IMR-90 (cell line): ENCODE results near the gene SYNPR. TPM values are rescaled to one million over a fixed set of nuclear protein-coding genes. Genes with fewer than 3 reads are reported as not detected.

ENCODE experiments used
- ATAC-seq: fragments of 200-7000 bp; cut with Tn5 transposase; 2 replicates; pipeline ENCODE4 v1.9.1; 2020; ENCODE audit warnings: low read depth, mild to moderate bottlenecking, moderate library complexity
- BruUV-seq: library from RNA; stranded (reverse); fragments of 400-500 nt; replicated peaks from 2 replicates; lab custom pipeline; 2021; lab: Mats Ljungman, UMichigan
- CTCF ChIA-PET: fragments of 300-600 bp; formaldehyde crosslinking; extraction: SDS; loops from one replicate; lab custom pipeline; 2021; ENCODE audit warnings: antibody characterized with exemption; lab: Yijun Ruan, JAX
- POLR2A ChIA-PET: fragments of 300-600 bp; sonication (Branson Sonifier 250); formaldehyde crosslinking; loops from one replicate; lab custom pipeline; 2022; ENCODE audit warnings: antibody characterized with exemption; ENCODE audit not compliant: unreplicated experiment; lab: Charles Lee
- DNase-seq: peaks from one replicate; pipeline ENCODE4 v3.0.0; 2013
- H2AFZ ChIP-seq: replicated peaks from 2 replicates; pipeline ENCODE3; 2013; ENCODE audit warnings: low read length, mild to moderate bottlenecking; ENCODE audit not compliant: poor library complexity
- H2AK5ac ChIP-seq: 2 replicates; pipeline ENCODE4 v1.6.1; 2013; ENCODE audit warnings: low read depth, low read length, inconsistent platforms
- H2AK9ac ChIP-seq: replicated peaks from 2 replicates; pipeline ENCODE3; 2013; ENCODE audit warnings: mild to moderate bottlenecking, low read depth, low read length, moderate library complexity; ENCODE audit not compliant: poor library complexity
- H2BK120ac ChIP-seq: 2 replicates; pipeline ENCODE4 v1.6.1; 2013; ENCODE audit warnings: low read depth, low read length, inconsistent platforms
- H2BK15ac ChIP-seq: 3 replicates; pipeline ENCODE4 v1.6.1; 2013; ENCODE audit warnings: low read depth, low read length, inconsistent platforms
- H2BK20ac ChIP-seq: 2 replicates; pipeline ENCODE4 v1.6.1; 2013; ENCODE audit warnings: low read depth, mild to moderate bottlenecking, inconsistent platforms, low read length, moderate library complexity
- H2BK5ac ChIP-seq: 2 replicates; pipeline ENCODE4 v1.6.1; 2013; ENCODE audit warnings: mild to moderate bottlenecking, low read depth, low read length, inconsistent platforms; ENCODE audit not compliant: poor library complexity, severe bottlenecking
- H3K14ac ChIP-seq: replicated peaks from 2 replicates; pipeline ENCODE4 v1.6.1; 2013; ENCODE audit warnings: low read depth, low read length, inconsistent platforms
- H3K18ac ChIP-seq: 2 replicates; pipeline ENCODE4 v1.6.1; 2013; ENCODE audit warnings: low read depth, low read length, control low read depth
- H3K23ac ChIP-seq: 2 replicates; pipeline ENCODE4 v1.6.1; 2013; ENCODE audit warnings: low read depth, low read length, inconsistent platforms
- H3K27ac ChIP-seq: 2 replicates; pipeline ENCODE4 v1.5.1; 2013; ENCODE audit warnings: mild to moderate bottlenecking, control low read depth, low read length; ENCODE audit not compliant: insufficient read depth
- H3K27me3 ChIP-seq: 2 replicates; pipeline ENCODE4 v1.6.1; 2013; ENCODE audit warnings: low read length; ENCODE audit not compliant: control insufficient read depth, insufficient read depth
- H3K36me3 ChIP-seq: 2 replicates; pipeline ENCODE4 v1.6.1; 2013; ENCODE audit warnings: low read length, mixed read lengths; ENCODE audit not compliant: control insufficient read depth, insufficient read depth
- H3K4ac ChIP-seq: 2 replicates; pipeline ENCODE4 v1.6.1; 2013; ENCODE audit warnings: low read depth, low read length, inconsistent platforms
- H3K4me1 ChIP-seq: 2 replicates; pipeline ENCODE4 v1.6.1; 2013; ENCODE audit warnings: low read length, mixed read lengths; ENCODE audit not compliant: control insufficient read depth, insufficient read depth
- H3K4me2 ChIP-seq: 2 replicates; pipeline ENCODE4 v1.6.1; 2013; ENCODE audit warnings: low read depth, mild to moderate bottlenecking, control low read depth, low read length, moderate library complexity
- H3K4me3 ChIP-seq: 2 replicates; pipeline ENCODE4 v1.5.1; 2013; ENCODE audit warnings: low read depth, mild to moderate bottlenecking, control low read depth, low read length, moderate library complexity; ENCODE audit not compliant: insufficient read depth
- H3K56ac ChIP-seq: 2 replicates; pipeline ENCODE4 v1.6.1; 2013; ENCODE audit warnings: low read length, inconsistent platforms; ENCODE audit not compliant: insufficient read depth; ENCODE audit errors: extremely low read depth
- H3K79me1 ChIP-seq, 2 experiments: 2 replicates each; pipeline ENCODE4 v1.6.1; 2013; ENCODE audit warnings: low read length in 2 of 2, inconsistent platforms in 1 of 2, low read depth in 1 of 2
- H3K9ac ChIP-seq: 2 replicates; pipeline ENCODE4 v1.6.1; 2013; ENCODE audit warnings: low read depth, low read length, control low read depth
- H3K9me1 ChIP-seq: 2 replicates; pipeline ENCODE4 v1.6.1; 2013; ENCODE audit warnings: low read length, inconsistent platforms; ENCODE audit not compliant: insufficient read depth
- H3K9me3 ChIP-seq: 2 replicates; pipeline ENCODE4 v1.6.1; 2013; ENCODE audit warnings: low read length; ENCODE audit not compliant: control insufficient read depth, insufficient read depth
- H4K20me1 ChIP-seq: 2 replicates; pipeline ENCODE4 v1.6.1; 2013; ENCODE audit warnings: low read length, inconsistent platforms; ENCODE audit not compliant: insufficient read depth
- H4K5ac ChIP-seq: 2 replicates; pipeline ENCODE4 v1.6.1; 2013; ENCODE audit warnings: mild to moderate bottlenecking, low read depth, low read length, control low read depth
- H4K8ac ChIP-seq, 2 experiments: 2 replicates each; pipeline ENCODE4 v1.6.1; 2013; ENCODE audit warnings: low read depth in 2 of 2, low read length in 2 of 2, control low read depth in 1 of 2, inconsistent platforms in 1 of 2
- H4K91ac ChIP-seq: 2 replicates; pipeline ENCODE4 v1.6.1; 2013; ENCODE audit warnings: low read depth, low read length, inconsistent platforms; ENCODE audit not compliant: insufficient read depth
- MAFK ChIP-seq: IDR thresholded peaks from 2 replicates; pipeline ENCODE4 v1.6.1; 2012; ENCODE audit warnings: low read depth, low read length, improper control_type of control experiment
- NFE2L2 ChIP-seq: fragments of 150-350 bp; IDR thresholded peaks from 2 replicates; pipeline ENCODE4 v1.6.1; 2016; ENCODE audit warnings: low read depth, mild to moderate bottlenecking, low read length
- SMC3 ChIP-seq: fragments of 150-350 bp; IDR thresholded peaks from 2 replicates; pipeline ENCODE4 v1.6.1; 2016; ENCODE audit warnings: low read depth, mild to moderate bottlenecking, antibody characterized with exemption, low read length, moderate library complexity
- WGBS, 2 experiments: methylation state at CpG; one replicate each; pipeline versions ENCODE4 v1.1.5 to v1.1.7; 2013; ENCODE audit warnings: missing lambda C conversion rate in 2 of 2; ENCODE audit not compliant: insufficient read length in 1 of 2; ENCODE audit errors: extremely low coverage in 2 of 2; 5-methylcytosine and 5-hydroxymethylcytosine counted together
- dilution Hi-C: fragments of 300-500 bp; cut with HindIII; formaldehyde crosslinking; loops from one replicate; pipeline ENCODE4 v1.14.3; 2018; ENCODE audit warnings: low sequenced_read_pairs; ENCODE audit not compliant: unreplicated experiment
- in situ Hi-C: fragments of 300-500 bp; cut with MboI; formaldehyde crosslinking; loops from 3 replicates; pipeline ENCODE4 v1.14.3; 2019; ENCODE audit warnings: low sequenced_read_pairs, inconsistent platforms, mixed read lengths
- intact Hi-C: fragments of 100-400 bp; cut with micrococcal nuclease; formaldehyde crosslinking; loops from 2 replicates; pipeline ENCODE4 v1.10.0; 2022
- polyA plus RNA-seq, 3 experiments: library from polyadenylated mRNA; depleted of rRNA; stranded (reverse); fragments of >200 nt; gene quantifications; 2 replicates each; pipeline ENCODE4 v1.2.3, GENCODE V29; 2012; ENCODE audit warnings: low replicate concordance in 1 of 3
- total RNA-seq: library from RNA; depleted of rRNA; stranded (reverse); fragments of >200 nt; gene quantifications from 2 replicates; pipeline ENCODE4 v1.2.3, GENCODE V29; 2012
- TF ChIP-seq, protein P1 (sequence below): conservative IDR thresholded peaks from 2 replicates; pipeline ENCODE4 v1.5.1; 2012; ENCODE audit warnings: mild to moderate bottlenecking, low read depth, low read length, improper control_type of control experiment

Gene SYNPR
- total and polyA plus RNA-seq, 2 of the 4 experiments (the other 2 are of a cell fraction) = not detected

DNA sequence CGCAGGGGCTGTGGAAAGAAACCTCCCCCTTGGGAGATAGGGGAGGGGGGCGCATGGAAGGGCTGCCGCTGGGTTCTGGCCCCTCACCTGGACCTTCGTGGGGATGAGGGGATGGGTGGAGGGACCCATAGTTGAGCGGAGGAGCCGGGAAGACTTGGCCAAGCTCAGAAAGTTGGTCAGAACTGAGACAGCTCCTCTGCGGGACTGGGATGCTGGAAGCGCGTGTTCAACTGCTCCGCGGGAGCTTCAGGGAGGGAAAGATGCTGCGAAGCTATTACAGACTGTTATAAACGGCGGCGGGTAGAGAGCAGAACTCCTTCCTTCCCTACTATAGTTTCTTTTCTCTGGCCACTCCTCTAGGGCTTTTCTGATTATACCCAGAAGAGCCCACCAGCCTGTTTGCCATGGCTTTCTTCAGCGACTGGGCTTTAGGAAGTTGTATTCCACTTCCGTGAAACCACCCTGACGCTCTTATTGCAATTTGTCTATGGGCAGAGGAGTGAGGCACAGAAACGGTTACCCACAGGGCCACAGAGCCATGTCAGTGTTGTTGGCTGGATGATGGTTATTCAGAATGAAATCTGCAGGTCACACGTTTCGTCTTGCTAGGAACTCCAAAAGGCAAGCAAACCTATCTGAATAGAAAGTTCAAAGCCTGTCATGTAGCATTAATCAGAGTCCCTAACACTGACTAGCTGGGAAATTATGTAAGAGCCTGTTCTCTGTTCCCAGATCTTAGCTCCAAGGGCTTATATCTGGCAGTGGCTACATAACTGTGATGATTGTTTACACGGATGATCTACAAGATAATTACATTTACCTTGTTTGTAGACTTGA, 1.1 kb downstream of the SYNPR start:
- Histone ChIP-seq H4K8ac (no peak overlapping the region), H3K4me2 (no peak overlapping the region), H3K9ac (no peak overlapping the region), H3K79me1 (no peaks in the 10 kb centered on the region), H3K4me3 (no peak overlapping the region), H2BK15ac (no peak overlapping the region), H3K4ac (no peak overlapping the region), H3K27me3 (peaks cover 3% of the 10 kb centered on the region; the same call in 1 of the 2 replicates), H4K5ac (no peak overlapping the region), H3K56ac (no peak overlapping the region), H3K18ac (no peak overlapping the region), H3K9me3 (no peaks in the 10 kb centered on the region), H2AK9ac (no peak overlapping the region), H2BK5ac (no peak overlapping the region), H2AK5ac (no peak overlapping the region), H3K27ac (no peak overlapping the region), H2BK20ac (no peak overlapping the region), H4K91ac (no peak overlapping the region), H4K20me1 (no peaks in the 10 kb centered on the region), H3K4me1 (no peaks in the 10 kb centered on the region), H3K9me1 (no peaks in the 10 kb centered on the region), H3K14ac (no peak overlapping the region), H2BK120ac (no peak overlapping the region), H2AFZ (no peak overlapping the region), H3K36me3 (no peaks in the 10 kb centered on the region), H3K23ac (no peak overlapping the region)
- dilution Hi-C loops (no loop called here), in situ Hi-C loops (no loop called here), intact Hi-C loops (no loop called here)
- BruUV-seq = no TSS peak
- TF ChIP-seq, protein P1, sequence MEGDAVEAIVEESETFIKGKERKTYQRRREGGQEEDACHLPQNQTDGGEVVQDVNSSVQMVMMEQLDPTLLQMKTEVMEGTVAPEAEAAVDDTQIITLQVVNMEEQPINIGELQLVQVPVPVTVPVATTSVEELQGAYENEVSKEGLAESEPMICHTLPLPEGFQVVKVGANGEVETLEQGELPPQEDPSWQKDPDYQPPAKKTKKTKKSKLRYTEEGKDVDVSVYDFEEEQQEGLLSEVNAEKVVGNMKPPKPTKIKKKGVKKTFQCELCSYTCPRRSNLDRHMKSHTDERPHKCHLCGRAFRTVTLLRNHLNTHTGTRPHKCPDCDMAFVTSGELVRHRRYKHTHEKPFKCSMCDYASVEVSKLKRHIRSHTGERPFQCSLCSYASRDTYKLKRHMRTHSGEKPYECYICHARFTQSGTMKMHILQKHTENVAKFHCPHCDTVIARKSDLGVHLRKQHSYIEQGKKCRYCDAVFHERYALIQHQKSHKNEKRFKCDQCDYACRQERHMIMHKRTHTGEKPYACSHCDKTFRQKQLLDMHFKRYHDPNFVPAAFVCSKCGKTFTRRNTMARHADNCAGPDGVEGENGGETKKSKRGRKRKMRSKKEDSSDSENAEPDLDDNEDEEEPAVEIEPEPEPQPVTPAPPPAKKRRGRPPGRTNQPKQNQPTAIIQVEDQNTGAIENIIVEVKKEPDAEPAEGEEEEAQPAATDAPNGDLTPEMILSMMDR = no peak
- TF ChIP-seq NFE2L2 (no peak), SMC3 (no peak), MAFK (no peak)
- no peak for DNase-seq
- 7% methylated on average over 3 of the region's 22 CpGs; no CpG with 5 or more reads in 1 of the 2 experiments for WGBS, 2 experiments
- POLR2A ChIA-PET = no interaction called here
- ATAC-seq = no peak
- CTCF ChIA-PET = interaction anchor here (0.9 kb wide), 1 partner anchor 33 kb away, joined by 3 read pairs; no protein-coding TSS in a partner anchor
